SK-N-SH treated with all-trans-retinoic acid at 6 μM for 48 hours (cell line): ENCODE data around the gene GPR3.
"Not testable (repeated sequence)": the region's sequence is repeated elsewhere in the genome, so short reads cannot be mapped to it uniquely, and the experiment has no call there.

Source experiments
- ARNTL ChIP-seq: fragments of 450-650 bp; formaldehyde crosslinking; IDR thresholded peaks from 2 replicates; pipeline ENCODE4 v1.5.0; 2020; ENCODE audit warnings: low read depth, mild to moderate bottlenecking, moderate library complexity, borderline replicate concordance
- CSDC2 ChIP-seq: fragments of 250-450 bp; sonication (Bioruptor Pico); IDR thresholded peaks from 2 replicates; pipeline ENCODE4 v1.5.0; 2020; ENCODE audit warnings: mild to moderate bottlenecking, moderate library complexity
- ISL1 ChIP-seq: fragments of 250-450 bp; sonication (Bioruptor Pico); IDR thresholded peaks from 2 replicates; pipeline ENCODE4 v2.1.2; 2022; ENCODE audit warnings: mild to moderate bottlenecking, moderate library complexity
- OSR1 ChIP-seq: fragments of 250-450 bp; sonication (Bioruptor Pico); IDR thresholded peaks from 2 replicates; pipeline ENCODE4 v1.8.0; 2022; ENCODE audit warnings: moderate library complexity, mild to moderate bottlenecking, inconsistent platforms
- PATZ1 ChIP-seq: fragments of 250-450 bp; sonication (Bioruptor Pico); IDR thresholded peaks from 2 replicates; pipeline ENCODE4 v1.8.0; 2020; ENCODE audit warnings: mild to moderate bottlenecking, moderate library complexity, borderline replicate concordance
- RARB ChIP-seq: fragments of 250-450 bp; sonication (Bioruptor Pico); IDR thresholded peaks from 2 replicates; pipeline ENCODE4 v1.8.0; 2021; ENCODE audit warnings: mild to moderate bottlenecking, moderate library complexity
- TCF4 ChIP-seq: fragments of 250-450 bp; sonication (Bioruptor Pico); IDR thresholded peaks from 2 replicates; pipeline ENCODE4 v1.8.0; 2021; ENCODE audit warnings: mild to moderate bottlenecking, moderate library complexity, borderline replicate concordance
- ZFP3 ChIP-seq: fragments of 250-450 bp; sonication (Bioruptor Pico); IDR thresholded peaks from 2 replicates; pipeline ENCODE4 v1.5.0; 2020; ENCODE audit warnings: mild to moderate bottlenecking, moderate library complexity
- ZFP30 ChIP-seq: fragments of 450-650 bp; formaldehyde crosslinking; IDR thresholded peaks from 2 replicates; pipeline ENCODE4 v1.5.0; 2022; ENCODE audit warnings: mild to moderate bottlenecking, moderate library complexity
- ZNF565 ChIP-seq: fragments of 450-650 bp; formaldehyde crosslinking; conservative IDR thresholded peaks from 2 replicates; pipeline ENCODE4 v1.5.0; 2020; ENCODE audit warnings: low read depth, mild to moderate bottlenecking, moderate library complexity
- ZNF70 ChIP-seq: fragments of 450-650 bp; formaldehyde crosslinking; IDR thresholded peaks from 2 replicates; pipeline ENCODE4 v1.5.0; 2020; ENCODE audit warnings: mild to moderate bottlenecking, moderate library complexity
- ZNF8 ChIP-seq: fragments of 450-650 bp; formaldehyde crosslinking; IDR thresholded peaks from 2 replicates; pipeline ENCODE4 v1.5.0; 2020; ENCODE audit warnings: mild to moderate bottlenecking, moderate library complexity
- TF ChIP-seq, protein P1 (sequence below): fragments of 250-450 bp; sonication (Bioruptor Pico); IDR thresholded peaks from 2 replicates; pipeline ENCODE4 v1.5.1; 2020; ENCODE audit warnings: low read depth, mild to moderate bottlenecking, moderate library complexity
- TF ChIP-seq, protein P2 (sequence below): fragments of 250-450 bp; sonication (Bioruptor Pico); IDR thresholded peaks from 2 replicates; pipeline ENCODE4 v1.8.0; 2021; ENCODE audit warnings: low read depth, mild to moderate bottlenecking, moderate library complexity, borderline replicate concordance

GRCh38 chr1:27405598-27406361, 13.4 kb downstream of the GPR3 start:
- TF ChIP-seq, protein P1, sequence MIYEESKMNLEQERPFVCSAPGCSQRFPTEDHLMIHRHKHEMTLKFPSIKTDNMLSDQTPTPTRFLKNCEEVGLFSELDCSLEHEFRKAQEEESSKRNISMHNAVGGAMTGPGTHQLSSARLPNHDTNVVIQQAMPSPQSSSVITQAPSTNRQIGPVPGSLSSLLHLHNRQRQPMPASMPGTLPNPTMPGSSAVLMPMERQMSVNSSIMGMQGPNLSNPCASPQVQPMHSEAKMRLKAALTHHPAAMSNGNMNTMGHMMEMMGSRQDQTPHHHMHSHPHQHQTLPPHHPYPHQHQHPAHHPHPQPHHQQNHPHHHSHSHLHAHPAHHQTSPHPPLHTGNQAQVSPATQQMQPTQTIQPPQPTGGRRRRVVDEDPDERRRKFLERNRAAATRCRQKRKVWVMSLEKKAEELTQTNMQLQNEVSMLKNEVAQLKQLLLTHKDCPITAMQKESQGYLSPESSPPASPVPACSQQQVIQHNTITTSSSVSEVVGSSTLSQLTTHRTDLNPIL (CRISPR knock-in tag), result not testable (repeated sequence)
- not testable (repeated sequence) for TF ChIP-seq CSDC2 (CRISPR knock-in tag); TCF4 (CRISPR knock-in tag); ARNTL (CRISPR knock-in tag); PATZ1 (CRISPR knock-in tag); ZFP3 (CRISPR knock-in tag); ZFP30 (CRISPR knock-in tag); RARB; ZNF70 (CRISPR knock-in tag); ISL1 (CRISPR knock-in tag); ZNF565 (CRISPR knock-in tag); OSR1 (CRISPR knock-in tag); ZNF8 (CRISPR knock-in tag)
- TF ChIP-seq, protein P2, sequence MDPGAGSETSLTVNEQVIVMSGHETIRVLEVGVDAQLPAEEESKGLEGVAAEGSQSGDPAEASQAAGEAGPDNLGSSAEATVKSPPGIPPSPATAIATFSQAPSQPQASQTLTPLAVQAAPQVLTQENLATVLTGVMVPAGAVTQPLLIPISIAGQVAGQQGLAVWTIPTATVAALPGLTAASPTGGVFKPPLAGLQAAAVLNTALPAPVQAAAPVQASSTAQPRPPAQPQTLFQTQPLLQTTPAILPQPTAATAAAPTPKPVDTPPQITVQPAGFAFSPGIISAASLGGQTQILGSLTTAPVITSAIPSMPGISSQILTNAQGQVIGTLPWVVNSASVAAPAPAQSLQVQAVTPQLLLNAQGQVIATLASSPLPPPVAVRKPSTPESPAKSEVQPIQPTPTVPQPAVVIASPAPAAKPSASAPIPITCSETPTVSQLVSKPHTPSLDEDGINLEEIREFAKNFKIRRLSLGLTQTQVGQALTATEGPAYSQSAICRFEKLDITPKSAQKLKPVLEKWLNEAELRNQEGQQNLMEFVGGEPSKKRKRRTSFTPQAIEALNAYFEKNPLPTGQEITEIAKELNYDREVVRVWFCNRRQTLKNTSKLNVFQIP (CRISPR knock-in tag), result not testable (repeated sequence)
